Measurements from ENCODE around the gene COL1A1.

The COL1A1 gene

DNA sequence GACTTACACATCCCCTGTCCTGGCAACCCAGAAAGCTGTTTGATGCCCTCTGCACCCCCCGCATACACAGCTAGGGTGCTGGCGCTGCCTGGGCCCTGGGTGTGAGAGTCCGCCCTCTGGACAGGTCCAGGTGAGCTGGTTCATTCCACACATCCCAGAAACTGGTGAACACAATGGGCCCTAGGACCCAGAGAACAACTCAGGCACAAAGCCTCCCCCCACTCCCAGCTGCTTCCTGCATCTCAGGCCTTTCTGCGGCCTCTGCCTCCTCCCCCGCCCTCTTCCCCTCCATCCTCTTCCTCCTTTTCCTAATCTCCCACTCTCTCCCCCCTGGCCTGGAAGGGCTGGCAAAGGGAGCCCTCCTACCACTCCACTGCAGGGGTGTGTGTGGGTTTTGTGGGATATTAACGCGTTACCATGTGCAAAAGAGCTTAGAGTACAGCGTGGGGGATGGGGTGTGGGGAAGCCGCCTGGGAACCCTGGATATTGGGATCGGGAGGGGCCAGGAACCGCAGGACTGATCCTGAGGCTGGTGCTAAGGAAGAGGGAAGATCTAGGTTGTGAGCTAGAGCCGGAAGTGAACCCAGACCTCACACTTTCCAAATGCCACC, 49.4 kb downstream of the COL1A1 start:
- peak; percentile 60 for DNase-seq

- peak; percentile 91 for DNase-seq
Observed at GRCh38 chr17:50151041-50151936, 50.1 kb downstream of the COL1A1 start.

DNA sequence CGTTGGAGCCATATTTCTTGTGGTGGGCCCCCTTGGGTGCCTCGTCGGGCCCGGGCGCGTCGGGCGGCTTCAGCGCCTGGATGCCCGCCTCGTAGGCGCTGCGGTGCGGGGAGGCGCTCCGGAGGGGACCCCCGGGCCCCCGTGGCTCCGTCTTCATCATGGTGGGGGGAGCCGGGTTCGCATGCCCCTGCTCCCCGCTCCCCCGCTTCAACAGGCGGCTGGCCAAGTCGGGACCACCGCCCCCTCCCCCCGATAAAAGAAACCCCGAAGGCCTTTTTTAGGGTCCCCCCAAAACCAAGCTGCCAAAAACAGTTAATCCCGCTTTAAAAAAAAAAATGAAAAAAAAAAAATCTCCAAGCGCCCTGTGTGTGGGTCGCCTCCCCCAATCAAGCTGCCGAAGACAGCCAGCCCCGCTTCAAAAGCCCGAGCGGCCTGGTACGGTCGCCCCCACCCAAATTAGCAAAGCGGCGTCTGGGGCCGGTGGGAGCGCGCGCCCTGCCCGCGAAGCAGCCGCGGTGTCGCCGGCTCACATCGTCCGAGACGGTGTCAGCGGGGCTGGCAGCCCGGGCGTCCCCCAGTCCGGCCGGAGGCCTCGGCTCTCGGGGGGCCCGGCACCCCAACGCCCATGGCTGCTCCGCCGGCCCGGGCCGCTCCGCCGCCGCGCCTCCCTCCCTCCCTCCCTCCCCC, 50.9 kb downstream of the COL1A1 start, which contains the start of gene PPP1R9B:
Gene PPP1R9B (minus strand): TSS at position 324 of the 687 bp plus-strand sequence. CDS start 164 bp downstream, at position 160.
- no peak for DNase-seq

- DNase-seq: peak; percentile 60
Observed at GRCh38 chr17:50149417-50150353, 51.7 kb downstream of the COL1A1 start.

GRCh38 chr17:50149091-50149416, 52.4 kb downstream of the COL1A1 start:
- DNase-seq: no peak

DNA sequence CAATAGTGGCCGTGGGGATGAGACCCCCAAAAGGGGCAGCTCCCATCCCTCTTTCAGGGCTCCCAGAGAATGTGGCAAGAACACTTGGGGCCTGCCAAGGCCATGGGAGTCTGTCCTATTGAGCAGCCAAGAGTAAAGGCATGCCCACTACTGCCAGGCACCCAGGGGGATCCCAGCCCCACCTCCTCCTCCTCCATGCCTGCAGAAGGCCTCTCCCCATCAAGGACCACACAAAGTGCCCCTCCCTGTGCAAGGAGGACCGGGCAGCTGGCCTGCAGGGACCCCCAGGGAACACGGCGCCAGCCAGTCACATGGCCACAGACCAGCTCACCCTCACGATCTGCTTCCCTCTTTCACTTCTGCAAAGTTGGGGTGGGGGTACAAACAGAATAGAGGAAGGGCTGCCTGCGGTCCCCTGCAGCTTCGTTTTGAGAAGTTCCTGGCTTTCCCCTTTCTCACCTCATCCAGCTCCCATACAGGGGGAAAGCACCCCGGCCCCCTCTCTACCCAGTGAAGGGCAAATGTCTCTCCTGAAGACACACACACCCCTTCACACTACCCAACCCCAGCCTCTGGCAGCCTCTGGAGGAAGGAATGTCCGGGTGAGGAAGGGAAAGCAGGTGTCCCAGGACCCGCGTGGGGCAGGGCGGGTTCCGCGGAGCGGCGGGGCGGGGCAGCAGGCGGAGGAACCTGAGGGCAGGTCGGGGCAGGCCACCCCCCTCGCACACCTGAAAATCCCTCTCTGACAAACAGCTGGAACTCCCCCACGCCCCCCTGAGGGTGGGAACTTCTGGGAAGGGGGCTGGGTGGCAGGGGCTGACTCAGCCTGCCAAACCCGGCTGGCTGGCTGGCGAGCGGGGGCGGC, 53.0 kb downstream of the COL1A1 start:
- peak; percentile 84 for DNase-seq

- DNase-seq: no peak
Observed at GRCh38 chr17:50147841-50148225, 53.6 kb downstream of the COL1A1 start.

GRCh38 chr17:50146927-50147665, 54.3 kb downstream of the COL1A1 start:
- DNase-seq: no peak

GRCh38 chr17:50146230-50146926, 55.1 kb downstream of the COL1A1 start:
- no peak for DNase-seq

GRCh38 chr17:50145532-50146229, 55.8 kb downstream of the COL1A1 start:
- no peak for DNase-seq

DNA sequence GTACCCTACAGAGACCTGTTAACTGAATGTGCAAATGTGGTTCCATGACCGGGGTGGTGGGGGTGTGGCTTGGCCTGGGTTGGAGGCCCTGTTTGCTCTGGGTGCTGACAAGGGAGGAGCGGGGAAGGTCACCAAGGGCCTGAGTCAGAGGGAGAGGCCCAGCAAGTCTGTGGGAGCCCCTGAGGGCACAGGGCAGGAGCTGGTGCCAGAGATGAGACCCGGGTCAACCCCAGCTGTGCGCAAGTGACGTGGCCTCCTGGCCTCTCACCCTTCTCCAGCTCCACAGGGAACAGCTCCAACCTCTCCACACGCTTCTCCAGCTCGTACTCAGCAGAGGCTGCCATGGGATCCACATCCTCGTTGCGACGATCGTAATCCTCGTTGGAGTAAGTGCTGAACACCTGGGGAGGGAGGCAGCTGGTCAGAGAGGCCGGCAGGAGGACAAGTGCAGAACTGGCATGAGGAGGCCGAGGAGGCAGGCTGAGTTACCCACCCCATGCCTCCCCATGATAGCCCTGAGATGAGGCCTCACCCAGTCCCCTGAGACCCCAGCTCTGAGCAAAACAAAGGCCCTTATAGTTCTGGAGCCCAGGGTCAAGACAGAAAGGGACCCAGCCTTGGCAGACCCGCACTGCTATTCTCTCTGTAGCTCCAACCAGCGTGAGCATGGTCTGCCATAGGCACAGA, 56.4 kb downstream of the COL1A1 start:
- no peak for DNase-seq

- no peak for DNase-seq
Observed at GRCh38 chr17:50144355-50144754, 57.1 kb downstream of the COL1A1 start.

GRCh38 chr17:50143461-50144176, 57.8 kb downstream of the COL1A1 start:
- no peak for DNase-seq

DNA sequence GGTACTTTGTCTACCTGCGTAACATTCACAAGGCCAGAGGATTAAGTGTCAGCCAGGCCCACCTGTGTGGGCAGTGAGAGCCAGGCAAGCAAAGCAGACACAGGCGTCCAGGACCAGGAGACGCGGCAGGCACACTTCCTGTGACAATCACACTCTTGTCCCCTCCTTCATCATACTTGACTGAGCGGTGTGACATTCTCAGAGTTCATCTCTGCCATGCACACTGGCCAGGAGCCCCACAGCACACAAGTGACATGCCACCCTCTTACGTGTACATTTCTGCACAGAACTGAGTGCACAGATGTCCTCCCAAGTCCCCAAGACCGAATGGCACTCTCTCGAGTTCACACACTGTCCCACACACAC, 59.7 kb downstream of the COL1A1 start:
- DNase-seq: no peak

GRCh38 chr17:50141026-50141744, 60.2 kb downstream of the COL1A1 start:
- DNase-seq: no peak

DNA sequence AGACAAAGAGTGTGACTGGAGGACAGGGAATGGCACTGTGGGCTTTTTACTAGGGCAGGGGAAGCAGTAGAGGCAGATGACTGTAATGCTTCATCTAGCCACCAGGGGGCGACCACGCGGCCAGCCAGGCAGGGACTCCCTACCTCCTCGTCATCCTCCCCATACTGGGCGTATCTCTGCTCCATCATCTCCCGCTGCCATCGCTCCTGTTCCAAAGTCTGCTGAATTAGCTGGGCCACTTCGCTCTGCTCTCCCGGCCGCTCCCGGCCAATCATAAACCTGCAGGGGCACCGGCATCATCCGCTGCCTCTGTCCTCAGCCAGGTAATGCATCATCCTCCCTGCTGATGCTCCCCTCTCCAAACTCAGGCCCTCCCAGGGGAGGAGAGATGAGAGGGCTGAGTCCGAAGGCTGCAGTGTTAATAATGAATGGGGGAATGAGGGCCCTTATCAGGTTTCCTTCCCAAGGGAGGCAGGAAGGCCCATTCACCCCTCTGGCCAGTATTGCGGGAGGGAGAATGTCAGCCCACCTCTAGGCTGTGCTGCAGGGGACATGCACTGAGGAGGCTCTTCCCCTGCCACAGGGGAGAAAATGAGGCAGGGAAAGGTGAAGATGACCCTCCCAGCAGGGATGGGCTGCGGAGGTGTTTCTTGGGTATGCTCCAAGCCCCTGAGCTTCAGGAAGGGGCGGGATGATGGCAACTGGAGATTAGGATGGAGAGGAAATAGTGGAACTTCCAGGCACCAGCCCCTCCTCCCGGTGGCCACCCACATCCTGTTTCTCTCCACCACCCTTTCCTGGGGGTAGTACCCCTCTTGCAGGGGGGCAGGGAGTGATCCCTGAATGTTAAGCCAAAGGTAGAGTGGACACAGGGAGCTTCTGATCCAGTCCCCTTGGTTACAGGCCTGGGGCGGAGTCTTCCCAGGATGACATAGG, 61.2 kb downstream of the COL1A1 start:
- DNase-seq: peak; percentile 85

Data from CD4-positive, alpha-beta T cell treated with Interleukin-10 for 1 hour (primary cell).